ENCODE results near the gene ATAT1. TPM values are rescaled to one million over a fixed set of nuclear protein-coding genes. Genes with fewer than 3 reads are reported as not detected.

ATAT1 gene
- total RNA-seq, 2 donors from 2014 or later: 11.5 to 15.9 TPM

DNA sequence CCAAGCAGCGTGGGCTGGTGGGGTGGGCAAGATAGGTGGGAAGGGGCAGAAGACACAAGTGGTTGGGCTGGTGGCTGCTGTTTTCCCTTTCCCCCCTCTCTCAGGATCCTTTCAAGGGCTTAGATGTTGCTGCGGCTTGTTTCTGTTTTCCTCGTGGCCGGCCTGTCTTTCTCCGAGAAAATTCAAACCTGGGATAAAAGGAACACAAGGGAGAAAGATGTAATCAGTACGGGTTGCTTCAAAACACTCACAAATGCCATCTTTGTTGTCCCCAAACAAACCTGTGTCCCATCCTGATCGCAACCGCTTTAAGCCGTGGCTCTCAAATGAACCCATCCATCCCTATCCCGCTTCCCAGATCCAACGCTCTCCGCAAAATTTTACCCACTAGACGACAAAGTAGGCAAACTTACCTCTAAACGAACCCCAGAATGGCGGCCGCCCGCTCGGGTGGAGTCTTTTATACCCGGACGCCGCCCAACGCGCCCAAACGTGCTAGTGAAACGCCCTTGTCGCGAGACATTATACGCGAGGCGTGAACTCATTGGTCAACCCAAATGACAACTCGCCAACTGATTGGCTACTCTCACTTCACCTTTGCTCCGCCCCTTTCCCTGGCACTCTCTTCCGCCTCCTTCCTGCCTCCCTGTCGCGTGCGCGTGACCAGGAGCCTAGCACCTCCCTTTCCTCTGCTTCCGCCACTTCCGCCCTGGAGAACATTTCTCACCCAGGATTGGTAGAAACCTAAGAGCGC lies 9.7 kb upstream of the ATAT1 start, which contains the start of gene PPP1R10:
TSS of gene PPP1R10 (minus strand) at position 433 of the 754 bp plus-strand sequence. CDS start 7,299 bp downstream, outside the sequence.
- TF ChIP-seq, protein P1, sequence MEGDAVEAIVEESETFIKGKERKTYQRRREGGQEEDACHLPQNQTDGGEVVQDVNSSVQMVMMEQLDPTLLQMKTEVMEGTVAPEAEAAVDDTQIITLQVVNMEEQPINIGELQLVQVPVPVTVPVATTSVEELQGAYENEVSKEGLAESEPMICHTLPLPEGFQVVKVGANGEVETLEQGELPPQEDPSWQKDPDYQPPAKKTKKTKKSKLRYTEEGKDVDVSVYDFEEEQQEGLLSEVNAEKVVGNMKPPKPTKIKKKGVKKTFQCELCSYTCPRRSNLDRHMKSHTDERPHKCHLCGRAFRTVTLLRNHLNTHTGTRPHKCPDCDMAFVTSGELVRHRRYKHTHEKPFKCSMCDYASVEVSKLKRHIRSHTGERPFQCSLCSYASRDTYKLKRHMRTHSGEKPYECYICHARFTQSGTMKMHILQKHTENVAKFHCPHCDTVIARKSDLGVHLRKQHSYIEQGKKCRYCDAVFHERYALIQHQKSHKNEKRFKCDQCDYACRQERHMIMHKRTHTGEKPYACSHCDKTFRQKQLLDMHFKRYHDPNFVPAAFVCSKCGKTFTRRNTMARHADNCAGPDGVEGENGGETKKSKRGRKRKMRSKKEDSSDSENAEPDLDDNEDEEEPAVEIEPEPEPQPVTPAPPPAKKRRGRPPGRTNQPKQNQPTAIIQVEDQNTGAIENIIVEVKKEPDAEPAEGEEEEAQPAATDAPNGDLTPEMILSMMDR (IDR thresholded peaks at IDR 0.05): no peak
- peak; percentile 99 for DNase-seq
- Histone ChIP-seq H3K4me1 (peaks cover 4% of the 10 kb centered on the region), H3K36me3 (no peaks in the 10 kb centered on the region), H3K27me3 (no peaks in the 10 kb centered on the region), H3K9me3 (no peaks in the 10 kb centered on the region), H3K4me3 (peak within 1 kb of the TSS; percentile 63), H3K9ac (ENCODE audit: low read depth in 2 of 2, low read length in 2 of 2) (peak within 1 kb of the TSS; percentile 96 to 100), H3K27ac (peak within 1 kb of the TSS; percentile 93)
- intact Hi-C loops (cut with DNase I): no loop called here

DNA sequence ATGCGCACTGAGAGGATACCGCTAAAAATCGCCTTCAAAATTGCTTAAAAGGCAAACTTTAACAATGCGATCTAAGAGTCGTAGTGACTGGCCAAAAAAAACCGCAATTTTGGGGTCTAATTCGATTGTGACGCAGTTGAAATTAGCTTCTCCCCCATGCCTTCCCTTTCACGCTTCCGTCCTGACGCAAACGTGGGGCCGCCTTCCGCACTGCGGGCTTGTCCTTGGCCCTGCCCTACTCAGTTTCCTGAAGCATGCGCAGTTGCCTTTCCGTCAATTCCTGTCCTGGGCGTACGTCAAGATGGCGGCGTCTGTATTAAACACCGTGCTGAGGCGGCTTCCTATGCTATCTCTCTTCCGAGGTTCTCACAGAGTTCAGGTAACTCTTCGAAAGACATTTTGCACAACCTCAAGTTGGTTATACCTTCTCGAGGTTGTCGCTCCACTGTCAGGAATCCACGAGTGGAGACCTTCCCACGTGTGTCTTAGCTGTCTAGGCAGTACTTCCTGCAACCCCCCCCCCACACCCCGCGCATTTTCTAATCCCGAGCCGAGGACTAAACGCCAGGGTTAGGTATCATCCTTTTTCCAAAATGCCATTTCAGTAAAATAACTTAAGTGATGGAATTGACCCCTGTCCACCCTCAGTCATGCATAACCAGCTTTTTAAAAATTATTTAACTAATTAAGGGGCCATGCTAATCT lies 9.0 kb upstream of the ATAT1 start, which contains the start of gene MRPS18B:
TSS of gene MRPS18B (plus strand) at position 276 of the 705 bp plus-strand sequence. CDS start at position 302, 26 bp downstream.
- DNase-seq: peak; percentile 98
- Histone ChIP-seq H3K27ac (peak within 1 kb of the TSS; percentile 93), H3K4me3 (peak within 1 kb of the TSS; percentile 63), H3K36me3 (peaks cover 2% of the 10 kb centered on the region), H3K9me3 (no peaks in the 10 kb centered on the region), H3K4me1 (peaks cover 4% of the 10 kb centered on the region), H3K9ac (ENCODE audit: low read depth in 2 of 2, low read length in 2 of 2) (peak within 1 kb of the TSS; percentile 96 to 100), H3K27me3 (no peaks in the 10 kb centered on the region)
- TF ChIP-seq, protein P1 (IDR thresholded peaks at IDR 0.05): no peak
- intact Hi-C loops (cut with DNase I): no loop called here

DNA sequence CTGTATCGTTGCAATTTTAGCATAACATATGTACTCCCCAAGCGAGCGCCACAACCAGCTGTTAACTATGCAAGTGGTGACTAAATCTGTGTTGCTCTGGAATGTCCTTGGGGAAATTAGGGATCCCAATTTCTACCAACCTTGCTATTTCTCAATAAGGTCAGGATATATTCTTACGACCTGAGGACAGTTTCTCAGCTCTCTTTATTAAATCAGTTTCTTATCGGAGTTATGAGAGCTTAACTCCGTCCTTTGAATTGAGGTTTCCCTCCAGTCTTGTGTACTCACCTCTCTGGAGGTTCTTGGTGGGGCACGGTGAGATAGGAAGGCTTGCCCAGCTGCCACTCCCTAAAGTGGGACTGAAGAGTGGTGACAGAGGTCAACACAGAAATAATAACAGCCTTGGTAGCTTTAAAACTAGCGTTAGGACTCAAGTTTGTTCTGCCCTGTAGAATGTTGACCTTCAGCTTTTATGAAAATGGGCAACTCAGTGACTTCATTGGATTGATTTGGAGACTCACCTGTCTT lies 8.3 kb upstream of the ATAT1 start:
- H3K27ac ChIP-seq: peak overlapping the region; percentile 90
- H3K36me3 ChIP-seq: peaks cover 6% of the 10 kb centered on the region
- TF ChIP-seq, protein P1 (IDR thresholded peaks at IDR 0.05): no peak
- no peaks in the 10 kb centered on the region for H3K27me3 ChIP-seq
- peaks cover under 1% of the 10 kb centered on the region for H3K4me1 ChIP-seq
- DNase-seq: peak; percentile 60
- H3K4me3 ChIP-seq: peak overlapping the region; percentile 49
- H3K9ac ChIP-seq (ENCODE audit: low read depth in 2 of 2, low read length in 2 of 2): peak overlapping the region; percentile 60 to 100
- intact Hi-C loops (cut with DNase I): no loop called here
- no peaks in the 10 kb centered on the region for H3K9me3 ChIP-seq

DNA sequence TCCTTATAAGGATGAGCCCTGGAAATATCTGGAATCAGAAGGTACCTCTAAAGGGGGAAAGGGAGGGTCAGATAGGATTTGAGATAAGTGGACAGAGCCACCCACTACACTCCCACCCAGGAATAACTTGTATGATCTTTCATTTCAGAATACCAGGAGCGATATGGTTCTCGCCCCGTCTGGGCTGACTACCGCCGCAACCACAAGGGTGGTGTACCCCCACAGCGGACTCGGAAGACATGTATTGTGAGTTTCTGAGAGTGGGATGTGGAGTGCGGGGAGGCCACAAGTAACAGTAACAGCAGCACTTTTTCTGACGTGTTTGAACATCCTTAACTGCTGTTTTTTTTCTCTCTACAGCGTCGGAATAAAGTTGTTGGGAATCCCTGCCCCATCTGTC lies 7.1 kb upstream of the ATAT1 start:
- Histone ChIP-seq H3K4me1 (no peaks in the 10 kb centered on the region), H3K27me3 (no peaks in the 10 kb centered on the region), H3K9ac (ENCODE audit: low read depth in 2 of 2, low read length in 2 of 2) (no peak overlapping the region), H3K4me3 (no peak overlapping the region), H3K27ac (no peak overlapping the region), H3K36me3 (peaks cover 6% of the 10 kb centered on the region), H3K9me3 (no peaks in the 10 kb centered on the region)
- TF ChIP-seq, protein P1 (IDR thresholded peaks at IDR 0.05): no peak
- no peak for DNase-seq
- intact Hi-C loops (cut with DNase I): no loop called here

DNA sequence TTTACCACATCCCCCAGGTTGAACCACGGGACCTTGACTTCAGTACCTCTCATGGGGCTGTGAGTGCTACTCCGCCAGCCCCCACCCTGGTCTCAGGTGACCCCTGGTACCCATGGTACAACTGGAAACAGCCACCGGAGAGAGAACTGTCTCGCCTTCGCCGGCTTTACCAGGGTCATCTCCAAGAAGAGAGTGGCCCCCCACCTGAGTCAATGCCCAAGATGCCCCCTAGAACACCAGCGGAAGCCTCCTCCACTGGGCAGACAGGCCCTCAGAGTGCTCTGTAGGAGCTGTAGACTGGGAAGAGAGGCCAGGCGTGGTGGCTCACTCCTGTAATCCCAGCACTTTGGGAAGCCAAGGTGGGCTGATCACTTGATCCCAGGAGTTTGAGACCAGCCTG lies 1.2 kb upstream of the ATAT1 start:
- H3K36me3 ChIP-seq: peaks cover 21% of the 10 kb centered on the region
- intact Hi-C loops (cut with DNase I): no loop called here
- no peak overlapping the region for H3K9ac ChIP-seq (ENCODE audit: low read depth in 2 of 2, low read length in 2 of 2)
- H3K27me3 ChIP-seq: no peaks in the 10 kb centered on the region
- DNase-seq: no peak
- peaks cover 9% of the 10 kb centered on the region for H3K4me1 ChIP-seq
- H3K9me3 ChIP-seq: no peaks in the 10 kb centered on the region
- peak overlapping the region; percentile 80 for H3K27ac ChIP-seq
- TF ChIP-seq, protein P1 (IDR thresholded peaks at IDR 0.05): no peak
- no peak overlapping the region for H3K4me3 ChIP-seq
